ENCODE results near the gene BMAL1.

GRCh38 chr11:13297917-13298356 is 20.3 kb downstream of the BMAL1 start:
- no peak for TF ChIP-seq CTCF (IDR thresholded peaks at IDR 0.05)
- no peak for TF ChIP-seq EZH2 (IDR thresholded peaks at IDR 0.05)

All from neural progenitor cell (in vitro differentiated cells).